Natural killer cell (primary cell): Measurements from ENCODE around the gene PHF20. TPM values are rescaled to one million over a fixed set of nuclear protein-coding genes. Genes with fewer than 3 reads are reported as not detected.

ENCODE experiments used
- ATAC-seq, 3 donors: fragments of 150-1000 bp in 2 of 3; fragments of 200-7000 bp in 1 of 3; cut with Tn5 transposase; 1 replicate in 1 of 3; 2 replicates in 2 of 3; pipeline ENCODE4 v1.10.0; 2021; ENCODE audit warnings: mild to moderate bottlenecking in 2 of 3, moderate library complexity in 2 of 3
- DNase-seq, 2 donors: peaks; one replicate each; pipeline versions ENCODE4 v3.0.0 to v3.0.0-alpha.2; 2013 to 2021; ENCODE audit warnings: mixed read lengths in 1 of 2
- H3K27ac ChIP-seq: one replicate; pipeline ENCODE4 v1.5.1; 2013; ENCODE audit warnings: mild to moderate bottlenecking, low read length
- H3K27me3 ChIP-seq: one replicate; pipeline ENCODE4 v1.6.1; 2013; ENCODE audit warnings: low read length; ENCODE audit not compliant: control insufficient read depth, insufficient read depth
- H3K36me3 ChIP-seq: one replicate; pipeline ENCODE4 v1.6.1; 2013; ENCODE audit warnings: low read length; ENCODE audit not compliant: control insufficient read depth, insufficient read depth
- H3K4me1 ChIP-seq: one replicate; pipeline ENCODE4 v1.6.1; 2013; ENCODE audit warnings: low read length; ENCODE audit not compliant: control insufficient read depth, insufficient read depth
- H3K4me3 ChIP-seq: one replicate; pipeline ENCODE4 v1.5.1; 2013; ENCODE audit warnings: low read length
- H3K9me3 ChIP-seq: one replicate; pipeline ENCODE4 v1.6.1; 2013; ENCODE audit warnings: low read length; ENCODE audit not compliant: control insufficient read depth, insufficient read depth
- H3K27ac Mint-ChIP-seq, 2 donors: one replicate each; pipeline ENCODE4 v1.8.0; 2022; ENCODE audit warnings: mild to moderate bottlenecking in 2 of 2, mixed read lengths in 2 of 2, moderate library complexity in 1 of 2
- H3K27me3 Mint-ChIP-seq, 2 donors: one replicate each; pipeline ENCODE4 v1.8.0; 2022; ENCODE audit warnings: low read depth in 2 of 2, mixed read lengths in 2 of 2
- H3K36me3 Mint-ChIP-seq: one replicate; pipeline ENCODE4 v1.8.0; 2022; ENCODE audit warnings: mixed read lengths
- H3K4me1 Mint-ChIP-seq, 2 donors: one replicate each; pipeline ENCODE4 v1.8.0; 2022; ENCODE audit warnings: mixed read lengths in 2 of 2
- H3K4me3 Mint-ChIP-seq: one replicate; pipeline ENCODE4 v1.8.0; 2022; ENCODE audit warnings: mild to moderate bottlenecking, moderate library complexity, mixed read lengths
- H3K9me3 Mint-ChIP-seq, 2 donors: one replicate each; pipeline ENCODE4 v1.8.0; 2022; ENCODE audit warnings: mixed read lengths in 2 of 2
- CTCF ChIP-seq: fragments of 200-600 bp; IDR thresholded peaks from one replicate; pipeline ENCODE4 v1.8.0; 2022; ENCODE audit warnings: antibody characterized with exemption
- WGBS: methylation state at CpG from one replicate; pipeline ENCODE4 v1.1.7; 2013; ENCODE audit warnings: missing lambda C conversion rate; ENCODE audit not compliant: insufficient coverage; 5-methylcytosine and 5-hydroxymethylcytosine counted together
- intact Hi-C: fragments of 100-400 bp; cut with micrococcal nuclease; formaldehyde crosslinking; loops from one replicate; pipeline ENCODE4 v1.14.2; 2022
- total RNA-seq, 4 donors: library from RNA; stranded (reverse); fragments of 120-200 nt in 1 of 4; gene quantifications; one replicate each; pipeline versions ENCODE4 v1.2.3 to v1.2.4, GENCODE V29; 2013 to 2022

The PHF20 gene
- total RNA-seq, 3 donors from 2014 or later (not counting 1 experiment from before 2014, with no cell fraction given) = 151 to 165 (median 161) TPM

DNA sequence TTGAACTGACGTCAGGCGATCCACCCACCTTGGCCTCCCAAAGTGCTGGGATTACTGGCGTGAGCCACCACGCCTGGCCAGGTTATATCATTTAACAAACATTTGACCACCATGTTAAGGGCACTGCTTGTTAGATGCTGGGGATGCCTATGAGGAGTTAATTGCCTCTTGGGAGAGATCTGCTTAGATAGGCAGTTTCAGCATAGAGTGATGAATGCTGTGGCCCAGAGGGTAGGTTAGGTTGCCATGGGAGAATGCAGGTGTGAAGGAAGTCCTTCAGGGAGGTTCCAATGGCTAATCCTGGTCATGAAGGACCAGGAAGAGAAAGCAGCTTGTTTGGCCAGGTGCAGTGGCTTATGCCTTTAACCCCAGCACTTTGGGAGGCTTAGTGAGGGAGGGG is 17.0 kb downstream of the PHF20 start:
- intact Hi-C loops = no loop called here
- Histone ChIP-seq H3K4me1 (no peaks in the 10 kb centered on the region), H3K4me3 (no peak overlapping the region), H3K27ac (no peak overlapping the region), H3K9me3 (no peaks in the 10 kb centered on the region), H3K36me3 (peaks cover 3% of the 10 kb centered on the region), H3K27me3 (no peaks in the 10 kb centered on the region)
- no peaks in the 10 kb centered on the region for H3K27me3 Mint-ChIP-seq
- H3K4me3 Mint-ChIP-seq = no peak overlapping the region
- DNase-seq (no peak), ATAC-seq (no peak)
- no peak for TF ChIP-seq CTCF
- peaks cover 11 to 17% of the 10 kb centered on the region in 2 donors for H3K4me1 Mint-ChIP-seq
- 96% methylated on average over 3 of the region's 4 CpGs for WGBS
- H3K9me3 Mint-ChIP-seq = no peaks in the 10 kb centered on the region
- no peaks in the 10 kb centered on the region for H3K36me3 Mint-ChIP-seq
- H3K27ac Mint-ChIP-seq = no peak overlapping the region

GRCh38 chr20:35791097-35791496 is 19.3 kb downstream of the PHF20 start:
- H3K4me1 ChIP-seq = peaks cover 8% of the 10 kb centered on the region
- H3K4me3 Mint-ChIP-seq = no peak overlapping the region
- H3K36me3 Mint-ChIP-seq = no peaks in the 10 kb centered on the region
- H3K27me3 Mint-ChIP-seq = no peaks in the 10 kb centered on the region
- H3K4me3 ChIP-seq = no peak overlapping the region
- peaks cover 3% of the 10 kb centered on the region for H3K36me3 ChIP-seq
- ATAC-seq (no peak), DNase-seq (no peak)
- H3K9me3 ChIP-seq = no peaks in the 10 kb centered on the region
- H3K27ac Mint-ChIP-seq = peak overlapping the region in 1 of 2 donors; percentile 51
- H3K9me3 Mint-ChIP-seq = no peaks in the 10 kb centered on the region
- intact Hi-C loops = no loop called here
- no peak for TF ChIP-seq CTCF
- WGBS = 87% methylated on average over 2 of the region's 5 CpGs
- peaks cover 17 to 26% of the 10 kb centered on the region in 2 donors for H3K4me1 Mint-ChIP-seq
- H3K27ac ChIP-seq = no peak overlapping the region
- no peaks in the 10 kb centered on the region for H3K27me3 ChIP-seq

- Histone ChIP-seq H3K9me3 (no peaks in the 10 kb centered on the region), H3K27me3 (no peaks in the 10 kb centered on the region), H3K4me1 (peaks cover 10% of the 10 kb centered on the region), H3K27ac (no peak overlapping the region), H3K36me3 (peaks cover 3% of the 10 kb centered on the region), H3K4me3 (no peak overlapping the region)
- DNase-seq = no peak
- ATAC-seq = peak in 1 of 3 donors; percentile 31
- no peaks in the 10 kb centered on the region for H3K36me3 Mint-ChIP-seq
- H3K27ac Mint-ChIP-seq = peak overlapping the region; percentile 7 to 51
- H3K27me3 Mint-ChIP-seq = no peaks in the 10 kb centered on the region
- no peak for TF ChIP-seq CTCF
- intact Hi-C loops = no loop called here
- H3K9me3 Mint-ChIP-seq = no peaks in the 10 kb centered on the region
- whole genome bisulfite sequencing = 91% methylated on average over 3 of the region's 3 CpGs
- H3K4me3 Mint-ChIP-seq = no peak overlapping the region
- H3K4me1 Mint-ChIP-seq = peaks cover 23 to 29% of the 10 kb centered on the region in 2 donors
These were observed 20.0 kb downstream of the PHF20 start for GRCh38 chr20:35791821-35792220.

GRCh38 chr20:35792740-35793139 is 20.9 kb downstream of the PHF20 start:
- H3K9me3 ChIP-seq = no peaks in the 10 kb centered on the region
- H3K27ac ChIP-seq = no peak overlapping the region
- ATAC-seq = no peak
- Mint-ChIP-seq H3K9me3 (no peaks in the 10 kb centered on the region), H3K36me3 (no peaks in the 10 kb centered on the region), H3K27ac (peak overlapping the region in 1 of 2 donors; percentile 34), H3K27me3 (no peaks in the 10 kb centered on the region), H3K4me1 (peaks cover 23 to 27% of the 10 kb centered on the region in 2 donors), H3K4me3 (no peak overlapping the region)
- 97% methylated on average over 4 of the region's 4 CpGs for WGBS
- DNase-seq = no peak
- no peak overlapping the region for H3K4me3 ChIP-seq
- peaks cover 14% of the 10 kb centered on the region for H3K4me1 ChIP-seq
- intact Hi-C loops = no loop called here
- peaks cover 3% of the 10 kb centered on the region for H3K36me3 ChIP-seq
- no peak for TF ChIP-seq CTCF
- no peaks in the 10 kb centered on the region for H3K27me3 ChIP-seq
